ENCODE data around the gene ZNF862.

The ZNF862 gene

GRCh38 chr7:149809215-149809614, 29.0 kb upstream of the ZNF862 start:
- Histone ChIP-seq H3K36me3 (ENCODE audit: control insufficient read depth in 2 of 2, insufficient read depth in 2 of 2, low read length in 2 of 2) (no peaks in the 10 kb centered on the region), H3K27ac (ENCODE audit: low read depth in 2 of 2, low read length in 2 of 2) (no peak overlapping the region), H3K27me3 (ENCODE audit: control insufficient read depth in 2 of 2, insufficient read depth in 2 of 2, low read length in 2 of 2) (no peaks in the 10 kb centered on the region), H3K4me1 (ENCODE audit: control insufficient read depth in 2 of 2, insufficient read depth in 2 of 2, low read length in 2 of 2) (no peaks in the 10 kb centered on the region), H3K9ac (ENCODE audit: low read depth in 1 of 2, low read length in 2 of 2) (no peak overlapping the region), H3K9me3 (ENCODE audit: control insufficient read depth in 2 of 2, low read length in 2 of 2) (no peaks in the 10 kb centered on the region), H3K4me3 (ENCODE audit: low read length in 2 of 2) (no peak overlapping the region)

GRCh38 chr7:149811221-149811620, 27.0 kb upstream of the ZNF862 start:
- Histone ChIP-seq H3K27ac (ENCODE audit: low read depth in 2 of 2, low read length in 2 of 2) (no peak overlapping the region), H3K9ac (ENCODE audit: low read depth in 1 of 2, low read length in 2 of 2) (no peak overlapping the region), H3K27me3 (ENCODE audit: control insufficient read depth in 2 of 2, insufficient read depth in 2 of 2, low read length in 2 of 2) (no peaks in the 10 kb centered on the region), H3K36me3 (ENCODE audit: control insufficient read depth in 2 of 2, insufficient read depth in 2 of 2, low read length in 2 of 2) (no peaks in the 10 kb centered on the region), H3K4me1 (ENCODE audit: control insufficient read depth in 2 of 2, insufficient read depth in 2 of 2, low read length in 2 of 2) (no peaks in the 10 kb centered on the region), H3K4me3 (ENCODE audit: low read length in 2 of 2) (no peak overlapping the region), H3K9me3 (ENCODE audit: control insufficient read depth in 2 of 2, low read length in 2 of 2) (no peaks in the 10 kb centered on the region)

GRCh38 chr7:149811831-149812490, 26.2 kb upstream of the ZNF862 start:
- Histone ChIP-seq H3K4me1 (ENCODE audit: control insufficient read depth in 2 of 2, insufficient read depth in 2 of 2, low read length in 2 of 2) (no peaks in the 10 kb centered on the region), H3K27ac (ENCODE audit: low read depth in 2 of 2, low read length in 2 of 2) (no peak overlapping the region), H3K27me3 (ENCODE audit: control insufficient read depth in 2 of 2, insufficient read depth in 2 of 2, low read length in 2 of 2) (no peaks in the 10 kb centered on the region), H3K4me3 (ENCODE audit: low read length in 2 of 2) (no peak overlapping the region), H3K36me3 (ENCODE audit: control insufficient read depth in 2 of 2, insufficient read depth in 2 of 2, low read length in 2 of 2) (no peaks in the 10 kb centered on the region), H3K9ac (ENCODE audit: low read depth in 1 of 2, low read length in 2 of 2) (no peak overlapping the region), H3K9me3 (ENCODE audit: control insufficient read depth in 2 of 2, low read length in 2 of 2) (no peaks in the 10 kb centered on the region)

GRCh38 chr7:149813254-149814035, 24.7 kb upstream of the ZNF862 start:
- H3K9me3 ChIP-seq (ENCODE audit: control insufficient read depth in 2 of 2, low read length in 2 of 2), result no peaks in the 10 kb centered on the region
- no peak overlapping the region for H3K4me3 ChIP-seq (ENCODE audit: low read length in 2 of 2)
- H3K27me3 ChIP-seq (ENCODE audit: control insufficient read depth in 2 of 2, insufficient read depth in 2 of 2, low read length in 2 of 2), result no peaks in the 10 kb centered on the region
- H3K36me3 ChIP-seq (ENCODE audit: control insufficient read depth in 2 of 2, insufficient read depth in 2 of 2, low read length in 2 of 2), result no peaks in the 10 kb centered on the region
- H3K9ac ChIP-seq (ENCODE audit: low read depth in 1 of 2, low read length in 2 of 2), result no peak overlapping the region
- H3K27ac ChIP-seq (ENCODE audit: low read depth in 2 of 2, low read length in 2 of 2), result no peak overlapping the region
- H3K4me1 ChIP-seq (ENCODE audit: control insufficient read depth in 2 of 2, insufficient read depth in 2 of 2, low read length in 2 of 2), result no peaks in the 10 kb centered on the region

GRCh38 chr7:149814494-149814893, 23.7 kb upstream of the ZNF862 start:
- H3K9me3 ChIP-seq (ENCODE audit: control insufficient read depth in 2 of 2, low read length in 2 of 2), result no peaks in the 10 kb centered on the region
- H3K27me3 ChIP-seq (ENCODE audit: control insufficient read depth in 2 of 2, insufficient read depth in 2 of 2, low read length in 2 of 2), result no peaks in the 10 kb centered on the region
- H3K4me3 ChIP-seq (ENCODE audit: low read length in 2 of 2), result no peak overlapping the region
- no peak overlapping the region for H3K9ac ChIP-seq (ENCODE audit: low read depth in 1 of 2, low read length in 2 of 2)
- H3K27ac ChIP-seq (ENCODE audit: low read depth in 2 of 2, low read length in 2 of 2), result no peak overlapping the region
- H3K4me1 ChIP-seq (ENCODE audit: control insufficient read depth in 2 of 2, insufficient read depth in 2 of 2, low read length in 2 of 2), result no peaks in the 10 kb centered on the region
- H3K36me3 ChIP-seq (ENCODE audit: control insufficient read depth in 2 of 2, insufficient read depth in 2 of 2, low read length in 2 of 2), result no peaks in the 10 kb centered on the region

- Histone ChIP-seq H3K9ac (ENCODE audit: low read depth in 1 of 2, low read length in 2 of 2) (no peak overlapping the region), H3K27me3 (ENCODE audit: control insufficient read depth in 2 of 2, insufficient read depth in 2 of 2, low read length in 2 of 2) (no peaks in the 10 kb centered on the region), H3K27ac (ENCODE audit: low read depth in 2 of 2, low read length in 2 of 2) (no peak overlapping the region), H3K9me3 (ENCODE audit: control insufficient read depth in 2 of 2, low read length in 2 of 2) (no peaks in the 10 kb centered on the region), H3K4me3 (ENCODE audit: low read length in 2 of 2) (no peak overlapping the region), H3K36me3 (ENCODE audit: control insufficient read depth in 2 of 2, insufficient read depth in 2 of 2, low read length in 2 of 2) (no peaks in the 10 kb centered on the region), H3K4me1 (ENCODE audit: control insufficient read depth in 2 of 2, insufficient read depth in 2 of 2, low read length in 2 of 2) (no peaks in the 10 kb centered on the region)
Observed at GRCh38 chr7:149815121-149815520, 23.1 kb upstream of the ZNF862 start.

GRCh38 chr7:149815661-149816266, 22.4 kb upstream of the ZNF862 start:
- H3K27me3 ChIP-seq (ENCODE audit: control insufficient read depth in 2 of 2, insufficient read depth in 2 of 2, low read length in 2 of 2), result no peaks in the 10 kb centered on the region
- no peak overlapping the region for H3K9ac ChIP-seq (ENCODE audit: low read depth in 1 of 2, low read length in 2 of 2)
- no peak overlapping the region for H3K4me3 ChIP-seq (ENCODE audit: low read length in 2 of 2)
- H3K9me3 ChIP-seq (ENCODE audit: control insufficient read depth in 2 of 2, low read length in 2 of 2), result no peaks in the 10 kb centered on the region
- no peaks in the 10 kb centered on the region for H3K4me1 ChIP-seq (ENCODE audit: control insufficient read depth in 2 of 2, insufficient read depth in 2 of 2, low read length in 2 of 2)
- no peaks in the 10 kb centered on the region for H3K36me3 ChIP-seq (ENCODE audit: control insufficient read depth in 2 of 2, insufficient read depth in 2 of 2, low read length in 2 of 2)
- no peak overlapping the region for H3K27ac ChIP-seq (ENCODE audit: low read depth in 2 of 2, low read length in 2 of 2)

- H3K9me3 ChIP-seq (ENCODE audit: control insufficient read depth in 2 of 2, low read length in 2 of 2), result no peaks in the 10 kb centered on the region
Observed at GRCh38 chr7:149816267-149816751, 21.9 kb upstream of the ZNF862 start.

GRCh38 chr7:149816794-149817193, 21.4 kb upstream of the ZNF862 start:
- H3K9me3 ChIP-seq (ENCODE audit: control insufficient read depth in 2 of 2, low read length in 2 of 2), result no peaks in the 10 kb centered on the region
- H3K4me3 ChIP-seq (ENCODE audit: low read length in 2 of 2), result no peak overlapping the region
- H3K4me1 ChIP-seq (ENCODE audit: control insufficient read depth in 2 of 2, insufficient read depth in 2 of 2, low read length in 2 of 2), result peaks cover 6 to 9% of the 10 kb centered on the region in 2 donors
- no peak overlapping the region for H3K27ac ChIP-seq (ENCODE audit: low read depth in 2 of 2, low read length in 2 of 2)
- peaks cover 0 to 2% of the 10 kb centered on the region in 2 donors for H3K27me3 ChIP-seq (ENCODE audit: control insufficient read depth in 2 of 2, insufficient read depth in 2 of 2, low read length in 2 of 2)
- H3K9ac ChIP-seq (ENCODE audit: low read depth in 1 of 2, low read length in 2 of 2), result no peak overlapping the region
- no peaks in the 10 kb centered on the region for H3K36me3 ChIP-seq (ENCODE audit: control insufficient read depth in 2 of 2, insufficient read depth in 2 of 2, low read length in 2 of 2)

More at GRCh38 chr7:149816267-149816751, 21.9 kb upstream of the ZNF862 start:
- Histone ChIP-seq H3K9ac (ENCODE audit: low read depth in 1 of 2, low read length in 2 of 2) (no peak overlapping the region), H3K4me3 (ENCODE audit: low read length in 2 of 2) (no peak overlapping the region), H3K4me1 (ENCODE audit: control insufficient read depth in 2 of 2, insufficient read depth in 2 of 2, low read length in 2 of 2) (peaks cover 1 to 4% of the 10 kb centered on the region in 2 donors), H3K27me3 (ENCODE audit: control insufficient read depth in 2 of 2, insufficient read depth in 2 of 2, low read length in 2 of 2) (peaks cover 0 to 2% of the 10 kb centered on the region in 2 donors), H3K27ac (ENCODE audit: low read depth in 2 of 2, low read length in 2 of 2) (no peak overlapping the region), H3K36me3 (ENCODE audit: control insufficient read depth in 2 of 2, insufficient read depth in 2 of 2, low read length in 2 of 2) (no peaks in the 10 kb centered on the region)

GRCh38 chr7:149817301-149817771, 20.8 kb upstream of the ZNF862 start:
- no peak overlapping the region for H3K27ac ChIP-seq (ENCODE audit: low read depth in 2 of 2, low read length in 2 of 2)
- no peak overlapping the region for H3K9ac ChIP-seq (ENCODE audit: low read depth in 1 of 2, low read length in 2 of 2)
- H3K27me3 ChIP-seq (ENCODE audit: control insufficient read depth in 2 of 2, insufficient read depth in 2 of 2, low read length in 2 of 2), result peaks cover 0 to 2% of the 10 kb centered on the region in 2 donors
- H3K4me3 ChIP-seq (ENCODE audit: low read length in 2 of 2), result no peak overlapping the region
- H3K4me1 ChIP-seq (ENCODE audit: control insufficient read depth in 2 of 2, insufficient read depth in 2 of 2, low read length in 2 of 2), result peaks cover 7 to 10% of the 10 kb centered on the region in 2 donors
- no peaks in the 10 kb centered on the region for H3K9me3 ChIP-seq (ENCODE audit: control insufficient read depth in 2 of 2, low read length in 2 of 2)
- H3K36me3 ChIP-seq (ENCODE audit: control insufficient read depth in 2 of 2, insufficient read depth in 2 of 2, low read length in 2 of 2), result no peaks in the 10 kb centered on the region

All from mucosa of rectum (tissue), 2 donors.